Hepatocyte (in vitro differentiated cells): ENCODE data around the gene TTR. TPM values are rescaled to one million over a fixed set of nuclear protein-coding genes. Genes with fewer than 3 reads are reported as not detected.

Experiments
- DNase-seq: peaks from one replicate; pipeline ENCODE4 v3.0.0-alpha.2; 2016; ENCODE audit warnings: low spot score
- H2AFZ ChIP-seq: fragments of 200-600 bp; sonication (generic); 2 replicates; pipeline ENCODE4 v1.6.0; 2016; ENCODE audit warnings: antibody characterized with exemption, mild to moderate bottlenecking
- H3K27ac ChIP-seq: fragments of 200-600 bp; sonication (generic); 2 replicates; pipeline ENCODE4 v1.5.1; 2016; ENCODE audit warnings: mild to moderate bottlenecking
- H3K27me3 ChIP-seq: fragments of 200-600 bp; sonication (generic); 2 replicates; pipeline ENCODE4 v1.6.1; 2016
- H3K36me3 ChIP-seq: fragments of 200-600 bp; sonication (generic); replicated peaks from 2 replicates; pipeline ENCODE4 v1.5.1; 2016; ENCODE audit warnings: low read depth; ENCODE audit not compliant: insufficient read depth
- H3K4me1 ChIP-seq: fragments of 200-600 bp; sonication (generic); 2 replicates; pipeline ENCODE4 v1.5.1; 2016; ENCODE audit warnings: mild to moderate bottlenecking, moderate library complexity; ENCODE audit not compliant: insufficient read depth
- H3K4me2 ChIP-seq: fragments of 200-600 bp; sonication (generic); 2 replicates; pipeline ENCODE4 v1.6.0; 2016
- H3K4me3 ChIP-seq: fragments of 200-600 bp; sonication (generic); 2 replicates; pipeline ENCODE4 v1.5.1; 2016; ENCODE audit warnings: mild to moderate bottlenecking
- H3K79me2 ChIP-seq: fragments of 200-600 bp; sonication (generic); 2 replicates; pipeline ENCODE4 v1.6.0; 2017; ENCODE audit warnings: mild to moderate bottlenecking
- H3K9me2 ChIP-seq: fragments of 200-600 bp; sonication (generic); replicated peaks from 2 replicates; pipeline ENCODE4 v1.6.0; 2017; ENCODE audit warnings: mild to moderate bottlenecking; ENCODE audit not compliant: insufficient read depth
- H3K9me3 ChIP-seq: fragments of 200-600 bp; sonication (generic); 2 replicates; pipeline ENCODE4 v1.5.1; 2016; ENCODE audit warnings: low read depth, mild to moderate bottlenecking
- H4K20me1 ChIP-seq: fragments of 200-600 bp; sonication (generic); 2 replicates; pipeline ENCODE4 v1.6.0; 2016; ENCODE audit warnings: mild to moderate bottlenecking; ENCODE audit not compliant: insufficient read depth, poor library complexity, severe bottlenecking
- EZH2 ChIP-seq: fragments of 200-600 bp; sonication (generic); IDR thresholded peaks from 2 replicates; pipeline ENCODE4 v1.6.1; 2016; ENCODE audit warnings: antibody characterized with exemption, mild to moderate bottlenecking, borderline replicate concordance
- EZH2phosphoT487 ChIP-seq: fragments of 200-600 bp; sonication (generic); IDR thresholded peaks from one replicate; pipeline ENCODE4 v1.6.1; 2018; ENCODE audit warnings: antibody characterized with exemption, mild to moderate bottlenecking, low read depth, moderate library complexity; ENCODE audit not compliant: unreplicated experiment, severe bottlenecking
- WGBS: methylation state at CpG from one replicate; pipeline ENCODE4 v1.1.6; 2016; ENCODE audit warnings: low lambda C conversion rate; ENCODE audit errors: missing lambda C conversion rate; 5-methylcytosine and 5-hydroxymethylcytosine counted together
- polyA plus RNA-seq: library from polyadenylated mRNA; unstranded; fragments of >200 nt; fragmentation: Nextera tagmentation; extraction: Ambion mirVana; gene quantifications from 2 replicates; pipeline ENCODE4 v1.2.1, GENCODE V29; 2016
- total RNA-seq: library from RNA; depleted of rRNA; stranded (reverse); fragments of >200 nt; gene quantifications from 2 replicates; pipeline ENCODE4 v1.2.3, GENCODE V29; 2014
- TF ChIP-seq, protein P1 (sequence below): fragments of 200-600 bp; sonication (generic); IDR thresholded peaks from 2 replicates; pipeline ENCODE4 v1.5.1; 2016; ENCODE audit warnings: antibody characterized with exemption, mild to moderate bottlenecking; ENCODE audit not compliant: poor library complexity

TTR gene
- total and polyA plus RNA-seq, 2 experiments from 2014 or later: 2,638 to 4,943 TPM

DNA sequence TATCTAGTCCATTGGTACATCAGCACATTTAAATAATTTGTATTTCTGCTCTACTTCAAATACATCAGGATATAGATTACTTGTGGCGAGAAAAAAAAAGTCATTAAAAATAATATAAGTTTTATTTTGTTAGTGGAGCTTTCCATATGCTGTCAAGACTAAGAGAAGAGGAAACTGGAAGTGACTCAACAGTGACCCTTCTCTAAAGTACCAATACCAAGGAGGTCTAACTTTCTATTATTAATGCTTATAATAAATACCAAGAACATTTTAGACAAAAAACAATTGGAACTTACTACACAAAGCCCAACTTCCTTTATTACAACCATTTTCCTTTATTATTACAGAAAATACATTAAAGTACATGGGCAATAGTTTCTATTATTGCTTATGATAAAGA lies 39.8 kb downstream of the TTR start:
- Histone ChIP-seq H2AFZ (no peak overlapping the region), H3K27me3 (no peaks in the 10 kb centered on the region), H4K20me1 (no peaks in the 10 kb centered on the region), H3K4me1 (no peaks in the 10 kb centered on the region), H3K4me3 (no peak overlapping the region), H3K9me2 (no peaks in the 10 kb centered on the region), H3K9me3 (no peaks in the 10 kb centered on the region), H3K27ac (no peak overlapping the region), H3K4me2 (no peak overlapping the region), H3K36me3 (no peaks in the 10 kb centered on the region), H3K79me2 (no peaks in the 10 kb centered on the region)
- TF ChIP-seq EZH2 (no peak), EZH2phosphoT487 (no peak)
- TF ChIP-seq, protein P1, sequence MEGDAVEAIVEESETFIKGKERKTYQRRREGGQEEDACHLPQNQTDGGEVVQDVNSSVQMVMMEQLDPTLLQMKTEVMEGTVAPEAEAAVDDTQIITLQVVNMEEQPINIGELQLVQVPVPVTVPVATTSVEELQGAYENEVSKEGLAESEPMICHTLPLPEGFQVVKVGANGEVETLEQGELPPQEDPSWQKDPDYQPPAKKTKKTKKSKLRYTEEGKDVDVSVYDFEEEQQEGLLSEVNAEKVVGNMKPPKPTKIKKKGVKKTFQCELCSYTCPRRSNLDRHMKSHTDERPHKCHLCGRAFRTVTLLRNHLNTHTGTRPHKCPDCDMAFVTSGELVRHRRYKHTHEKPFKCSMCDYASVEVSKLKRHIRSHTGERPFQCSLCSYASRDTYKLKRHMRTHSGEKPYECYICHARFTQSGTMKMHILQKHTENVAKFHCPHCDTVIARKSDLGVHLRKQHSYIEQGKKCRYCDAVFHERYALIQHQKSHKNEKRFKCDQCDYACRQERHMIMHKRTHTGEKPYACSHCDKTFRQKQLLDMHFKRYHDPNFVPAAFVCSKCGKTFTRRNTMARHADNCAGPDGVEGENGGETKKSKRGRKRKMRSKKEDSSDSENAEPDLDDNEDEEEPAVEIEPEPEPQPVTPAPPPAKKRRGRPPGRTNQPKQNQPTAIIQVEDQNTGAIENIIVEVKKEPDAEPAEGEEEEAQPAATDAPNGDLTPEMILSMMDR: no peak
- WGBS: 100% methylated on average over 1 of the region's 1 CpG
- DNase-seq: no peak

DNA sequence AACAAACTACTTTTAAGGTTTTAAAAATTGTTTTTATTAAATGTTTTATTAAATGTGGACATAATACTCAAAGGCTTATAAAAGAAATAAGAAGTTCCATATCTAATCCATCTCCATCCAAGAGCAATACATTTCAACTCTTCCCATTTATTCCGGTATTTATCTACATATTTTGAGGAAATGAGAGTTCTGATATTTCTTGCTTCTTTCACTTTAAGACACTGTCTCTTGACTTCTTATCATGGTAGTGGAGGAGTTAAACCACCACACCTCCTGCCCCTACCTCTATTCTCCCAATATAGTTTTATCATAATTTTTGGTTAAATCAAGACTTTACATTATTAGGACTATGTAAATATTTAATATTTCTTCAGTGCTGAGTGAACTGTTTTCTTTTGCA lies 40.7 kb downstream of the TTR start:
- H3K79me2 ChIP-seq: no peaks in the 10 kb centered on the region

DNA sequence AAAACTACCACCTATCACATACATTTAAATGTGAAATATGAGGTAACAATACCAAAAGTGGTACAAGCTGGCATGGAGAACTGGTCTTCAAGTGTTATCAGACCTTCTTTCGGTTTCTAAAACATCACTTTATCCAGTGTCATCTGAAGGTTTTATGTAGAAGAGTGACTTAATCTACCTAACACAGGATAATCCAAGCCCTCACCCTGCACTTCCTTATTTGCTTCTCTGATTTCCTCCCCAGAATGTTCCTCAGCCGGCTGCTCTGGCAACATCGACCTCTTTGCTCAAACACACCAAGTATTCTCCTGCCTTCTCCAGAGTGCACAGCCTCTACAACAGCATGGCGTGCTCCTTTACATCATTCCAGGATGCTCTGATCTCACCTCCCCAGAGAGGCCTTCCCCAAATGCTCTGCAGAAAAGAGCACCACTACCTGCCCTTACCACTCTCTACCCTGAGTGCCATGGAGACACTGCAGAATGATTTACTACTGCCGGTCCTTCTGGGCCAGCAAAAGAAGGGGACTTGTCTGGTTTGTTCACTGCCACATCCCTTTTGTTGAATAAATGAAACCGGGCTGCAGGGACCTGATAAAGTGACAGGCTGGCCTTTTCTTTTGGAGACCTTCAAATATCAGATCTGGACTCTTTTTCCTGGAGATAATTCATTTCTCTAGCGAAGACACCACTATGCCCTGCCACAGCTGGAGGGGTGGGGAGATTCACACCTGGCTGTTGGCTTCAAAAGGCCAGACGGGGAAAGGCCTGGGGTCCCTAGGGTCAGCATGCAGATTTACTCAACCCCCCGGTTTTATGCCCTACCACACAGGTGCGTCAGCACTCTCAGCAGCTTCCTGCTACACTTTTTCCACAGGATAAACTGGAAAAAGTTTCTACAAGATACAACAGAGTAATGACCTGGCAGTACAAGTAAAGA lies 42.0 kb downstream of the TTR start:
- Histone ChIP-seq H3K4me3 (no peak overlapping the region), H3K4me2 (no peak overlapping the region), H3K9me2 (no peaks in the 10 kb centered on the region), H3K79me2 (no peaks in the 10 kb centered on the region), H3K27ac (no peak overlapping the region), H3K36me3 (no peaks in the 10 kb centered on the region), H3K4me1 (no peaks in the 10 kb centered on the region), H3K9me3 (no peaks in the 10 kb centered on the region), H4K20me1 (no peaks in the 10 kb centered on the region), H2AFZ (no peak overlapping the region), H3K27me3 (no peaks in the 10 kb centered on the region)
- no peak for DNase-seq
- 93% methylated on average over 10 of the region's 10 CpGs for WGBS
- TF ChIP-seq EZH2 (no peak), EZH2phosphoT487 (no peak)
- TF ChIP-seq, protein P1: no peak

More for the DNA sequence above, 40.7 kb downstream of the TTR start:
- Histone ChIP-seq H3K4me3 (no peak overlapping the region), H3K4me1 (no peaks in the 10 kb centered on the region), H3K9me2 (no peaks in the 10 kb centered on the region), H3K4me2 (no peak overlapping the region), H2AFZ (no peak overlapping the region), H3K9me3 (no peaks in the 10 kb centered on the region), H4K20me1 (no peaks in the 10 kb centered on the region), H3K27ac (no peak overlapping the region), H3K27me3 (no peaks in the 10 kb centered on the region), H3K36me3 (no peaks in the 10 kb centered on the region)
- TF ChIP-seq, protein P1: no peak
- TF ChIP-seq EZH2phosphoT487 (no peak), EZH2 (no peak)
- 97% methylated on average over 1 of the region's 1 CpG for WGBS
- no peak for DNase-seq
